Measurements from ENCODE around the gene GNAZ. TPM values are rescaled to one million over a fixed set of nuclear protein-coding genes. Genes with fewer than 3 reads are reported as not detected.

The GNAZ gene
- total RNA-seq, 4 donors from 2014 or later, result 4.1 to 16.2 (median 6.5) TPM

DNA sequence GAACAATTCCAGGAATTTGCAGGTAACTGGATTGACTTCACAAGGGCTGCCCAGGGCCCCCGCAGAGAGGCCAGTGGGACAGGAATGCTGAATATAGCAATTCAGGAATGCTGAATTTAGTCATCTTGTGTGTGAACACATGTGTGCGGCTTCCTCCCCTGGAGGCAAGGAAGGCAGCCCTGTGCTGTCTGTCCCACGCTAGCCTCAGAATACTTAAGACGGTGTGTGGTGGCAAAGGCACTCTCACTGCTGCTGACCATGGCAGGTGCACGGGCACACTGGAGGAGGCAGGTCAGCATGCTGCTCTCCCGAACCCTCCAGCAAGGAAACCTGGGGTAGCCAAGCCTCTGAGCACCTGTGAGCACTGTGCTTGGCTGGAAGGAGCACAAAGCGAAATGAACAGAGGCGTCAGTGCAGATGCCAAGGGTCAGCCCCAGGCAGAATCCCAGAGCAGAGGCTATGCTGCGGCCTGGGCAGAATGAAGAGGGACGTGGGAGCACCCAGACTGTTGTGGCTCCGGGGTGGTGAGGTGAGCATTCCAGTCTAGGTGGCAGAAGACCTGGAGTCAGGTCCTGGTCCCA lies 2.7 kb downstream of the GNAZ start:
- TF ChIP-seq CTCF (IDR thresholded peaks at IDR 0.05; ENCODE audit: low read depth), result no peak

- TF ChIP-seq CTCF (IDR thresholded peaks at IDR 0.05; ENCODE audit: low read depth), result no peak
Observed at GRCh38 chr22:23073526-23074229, 3.4 kb downstream of the GNAZ start.

GRCh38 chr22:23074451-23074850 lies 4.1 kb downstream of the GNAZ start:
- TF ChIP-seq CTCF (IDR thresholded peaks at IDR 0.05; ENCODE audit: low read depth), result no peak

- no peak for TF ChIP-seq CTCF (IDR thresholded peaks at IDR 0.05; ENCODE audit: low read depth)
Observed at GRCh38 chr22:23075050-23075449, 4.7 kb downstream of the GNAZ start.

DNA sequence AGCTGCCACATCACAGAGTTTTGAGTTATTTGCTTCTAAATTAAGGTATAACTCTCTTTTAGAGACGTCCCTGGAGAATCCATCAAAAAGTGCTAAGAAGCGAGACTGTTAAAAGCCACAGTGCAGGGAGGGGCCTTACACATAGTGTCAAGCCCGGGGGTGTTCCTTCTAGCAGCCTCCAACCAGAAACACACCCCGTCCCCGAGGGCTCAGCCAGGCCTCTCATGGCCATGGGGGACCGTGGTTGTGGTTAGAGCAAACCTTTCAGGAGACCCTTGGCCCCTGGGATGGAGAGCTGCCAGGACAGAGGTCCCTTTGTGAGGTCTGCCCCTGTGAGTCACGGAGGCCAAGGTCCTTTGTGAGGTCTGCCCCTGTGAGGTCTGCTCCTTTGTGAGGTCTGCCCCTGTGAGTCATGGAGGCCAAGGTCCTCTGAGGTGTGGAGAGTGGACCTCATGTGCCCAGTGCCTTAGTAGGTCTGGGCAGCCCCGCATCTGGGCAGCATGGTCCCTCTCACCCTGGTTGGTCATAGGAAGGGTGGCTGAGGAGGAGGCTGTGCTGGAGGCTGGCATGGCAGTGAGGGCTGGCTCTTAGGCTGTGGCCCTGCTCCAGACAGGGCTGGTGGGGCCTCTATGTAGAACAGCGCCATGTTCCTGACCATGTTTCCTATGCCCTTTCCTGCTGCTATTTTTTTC lies 5.4 kb downstream of the GNAZ start:
- no peak for TF ChIP-seq CTCF (IDR thresholded peaks at IDR 0.05; ENCODE audit: low read depth)

DNA sequence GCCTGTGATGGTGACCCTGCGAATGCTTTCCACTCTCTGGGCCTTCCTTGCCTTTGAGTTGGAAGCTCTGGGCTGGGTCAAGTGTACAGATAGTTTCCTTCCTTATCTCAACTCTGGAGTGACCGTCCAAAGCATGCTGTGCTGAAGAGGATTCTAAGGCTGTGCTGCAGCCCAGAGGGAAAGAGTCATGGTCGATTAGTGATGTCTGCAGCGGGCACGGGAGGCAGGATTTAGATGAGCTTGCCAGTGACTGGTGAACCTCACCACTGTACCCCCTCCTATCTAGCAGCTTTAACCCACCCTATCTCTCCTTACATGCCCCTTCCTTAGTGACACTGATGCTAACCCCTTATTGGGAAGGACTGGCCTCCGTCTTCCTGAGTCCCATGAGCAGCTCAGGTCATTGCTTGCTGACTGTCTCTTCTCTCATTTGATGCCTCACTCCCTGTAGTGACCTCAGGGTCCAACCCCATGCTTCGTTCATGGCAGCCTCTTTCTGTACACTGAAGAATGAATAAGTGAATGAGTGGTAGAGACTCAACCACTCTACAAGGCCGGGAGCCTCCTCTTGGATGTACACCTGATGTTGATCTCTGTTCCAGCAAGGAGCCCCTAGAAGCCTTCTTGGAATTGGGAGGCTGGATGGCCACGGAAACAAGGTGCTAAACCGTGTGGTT lies 6.7 kb downstream of the GNAZ start:
- no peak for TF ChIP-seq CTCF (IDR thresholded peaks at IDR 0.05; ENCODE audit: low read depth)
